ENCODE data around the gene RFC2.
A peak's percentile ranks its signal among the peaks of the same experiment; 100 is the strongest.
"Not testable (repeated sequence)": the region's sequence is repeated elsewhere in the genome, so short reads cannot be mapped to it uniquely, and the experiment has no call there.

Gene RFC2

GRCh38 chr7:74217455-74218342 lies 36.5 kb downstream of the RFC2 start:
- no peak for DNase-seq (ENCODE audit: low read depth)

DNA sequence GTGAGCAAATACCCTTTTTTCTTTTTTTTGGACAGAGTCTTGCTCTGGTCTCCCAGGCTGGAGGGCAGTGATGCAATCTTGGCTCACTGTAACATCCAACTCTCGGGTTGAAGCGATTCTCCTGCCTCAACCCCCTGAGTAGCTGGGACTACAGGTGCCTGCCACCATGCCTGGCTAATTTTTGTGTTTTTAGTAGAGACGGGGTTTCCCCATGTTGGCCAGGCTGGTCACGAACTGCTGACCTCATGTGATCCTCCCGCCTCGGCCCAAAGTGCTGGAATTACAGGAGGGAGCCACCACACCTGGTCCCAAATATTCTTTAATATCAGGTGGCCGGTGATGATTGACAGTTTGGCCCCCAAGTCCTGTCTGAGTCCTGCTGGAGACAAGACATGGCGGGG lies 37.8 kb downstream of the RFC2 start:
- DNase-seq (ENCODE audit: low read depth): no peak

GRCh38 chr7:74215921-74216320 lies 38.3 kb downstream of the RFC2 start:
- DNase-seq (ENCODE audit: low read depth): no peak

- DNase-seq (ENCODE audit: low read depth): no peak
These were observed 39.2 kb downstream of the RFC2 start for GRCh38 chr7:74214816-74215630.

DNA sequence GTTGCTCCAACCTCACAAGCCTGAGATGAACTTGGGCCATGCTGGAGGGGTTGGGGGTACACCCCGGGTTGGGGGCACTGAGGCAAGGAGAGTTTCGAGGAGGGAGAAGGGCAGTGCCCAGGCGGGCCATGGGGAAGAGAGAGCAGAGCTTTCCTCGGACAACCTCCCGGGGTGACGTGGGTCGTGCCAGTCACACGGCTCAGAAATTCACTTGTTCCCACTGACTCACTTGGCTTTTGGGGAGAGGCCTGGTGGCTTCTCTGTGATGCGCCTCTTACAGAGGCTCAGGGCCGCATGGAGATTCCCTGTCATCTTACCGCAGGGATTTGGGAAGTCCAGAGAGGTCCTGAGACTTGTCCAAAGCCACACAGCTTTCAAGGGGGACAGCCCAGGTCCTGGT lies 41.5 kb downstream of the RFC2 start:
- no peak for DNase-seq (ENCODE audit: low read depth)

- DNase-seq (ENCODE audit: low read depth): not testable (repeated sequence)
These were observed 46.0 kb downstream of the RFC2 start for GRCh38 chr7:74208241-74208640.

GRCh38 chr7:74207586-74207985 lies 46.6 kb downstream of the RFC2 start:
- DNase-seq (ENCODE audit: low read depth): no peak

- DNase-seq (ENCODE audit: low read depth): peak; percentile 59
These were observed 47.5 kb downstream of the RFC2 start for GRCh38 chr7:74206589-74207120.

GRCh38 chr7:74206052-74206451 lies 48.1 kb downstream of the RFC2 start:
- not testable (repeated sequence) for DNase-seq (ENCODE audit: low read depth)

DNA sequence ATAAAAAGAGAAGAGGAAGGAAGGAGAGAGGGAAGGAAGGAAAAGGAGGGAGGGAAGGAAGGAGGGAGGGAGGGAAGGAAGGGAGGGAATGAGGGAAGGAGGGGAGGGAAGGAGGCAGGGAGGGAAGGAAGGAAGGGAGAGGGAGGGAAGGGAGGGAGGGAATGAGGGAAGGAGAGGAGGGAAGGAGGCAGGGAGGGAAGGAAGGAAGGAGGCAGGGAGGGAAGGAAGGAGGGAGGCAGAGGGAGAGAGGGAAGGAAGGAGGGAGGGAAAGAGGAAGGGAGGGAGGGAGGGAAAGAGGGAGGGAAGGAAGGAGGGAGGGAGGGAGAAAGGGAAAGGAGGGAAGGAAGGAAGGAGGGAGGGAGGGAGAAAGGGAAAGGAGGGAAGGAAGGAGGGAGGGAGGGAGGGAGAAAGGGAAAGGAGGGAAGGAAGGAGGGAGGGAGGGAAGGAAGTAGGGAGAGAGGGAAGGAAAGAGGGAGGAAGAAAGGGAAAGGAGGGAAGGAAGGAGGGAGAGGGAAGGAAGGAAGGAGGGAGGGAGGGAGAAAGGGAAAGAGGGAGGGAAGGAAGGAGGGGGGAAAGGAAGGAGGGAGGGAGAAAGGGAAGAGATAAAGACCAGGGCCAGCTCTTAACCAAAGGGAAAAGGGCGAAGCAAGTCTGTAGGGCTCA lies 50.1 kb downstream of the RFC2 start:
- no peak for DNase-seq (ENCODE audit: low read depth)

GRCh38 chr7:74202841-74203556 lies 51.2 kb downstream of the RFC2 start:
- DNase-seq (ENCODE audit: low read depth): no peak

- DNase-seq (ENCODE audit: low read depth): no peak
These were observed 54.4 kb downstream of the RFC2 start for GRCh38 chr7:74199551-74200355.

- DNase-seq (ENCODE audit: low read depth): no peak
These were observed 56.6 kb downstream of the RFC2 start for GRCh38 chr7:74197449-74198124.

- not testable (repeated sequence) for DNase-seq (ENCODE audit: low read depth)
These were observed 58.1 kb downstream of the RFC2 start for GRCh38 chr7:74195968-74196654.

- not testable (repeated sequence) for DNase-seq (ENCODE audit: low read depth)
These were observed 58.9 kb downstream of the RFC2 start for GRCh38 chr7:74195139-74195860.

GRCh38 chr7:74194686-74195085 lies 59.5 kb downstream of the RFC2 start:
- no peak for DNase-seq (ENCODE audit: low read depth)

- no peak for DNase-seq (ENCODE audit: low read depth)
These were observed 60.3 kb downstream of the RFC2 start for GRCh38 chr7:74193913-74194312.

- no peak for DNase-seq (ENCODE audit: low read depth)
These were observed 61.1 kb downstream of the RFC2 start for GRCh38 chr7:74193054-74193453.

- no peak for DNase-seq (ENCODE audit: low read depth)
These were observed 63.0 kb downstream of the RFC2 start for GRCh38 chr7:74191231-74191630.

All from stimulated activated CD8-positive, alpha-beta memory T cell treated with anti-CD3 and anti-CD28 coated beads, Interleukin-12 subunit alpha, Interleukin-12 subunit beta, amount 100 ng/mL, for 4 hours (primary cell).